ENCODE results near the gene SESTD1. TPM values are rescaled to one million over a fixed set of nuclear protein-coding genes. Genes with fewer than 3 reads are reported as not detected.

The SESTD1 gene
- total and polyA plus RNA-seq, 2 of the 8 experiments (the other 6 are each of a cell fraction or from before 2014, with no cell fraction given): 5.2 to 49.6 TPM

GRCh38 chr2:179261151-179261825 lies 3.3 kb downstream of the SESTD1 start:
- 78% methylated on average over 2 of the region's 2 CpGs; no CpG with 5 or more reads in 1 of the 2 experiments for WGBS, 2 experiments (ENCODE audit: extremely low coverage in 1 of 2, insufficient coverage in 1 of 2, insufficient read length in 1 of 2, insufficient replicate concordance in 2 of 2, low coverage in 1 of 2, low lambda C conversion rate in 2 of 2, missing lambda C conversion rate in 1 of 2)
- Histone ChIP-seq H2BK120ac (replicated peaks; ENCODE audit: low read depth, low read length) (no peak overlapping the region), H3K27me3 (replicated peaks in 1 of 4; ENCODE audit: control insufficient read depth in 3 of 4, extremely low read depth in 1 of 4, insufficient read depth in 3 of 4, low read length in 3 of 4) (peaks cover 0 to 3% (median 0%) of the 10 kb centered on the region in 4 experiments; a peak in 1 of 7 replicates), H4K5ac (ENCODE audit: insufficient read length, low read depth, low read length) (no peak overlapping the region), H2BK15ac (ENCODE audit: low read length) (no peak overlapping the region), H3K4me2 (ENCODE audit: insufficient read depth in 1 of 2, low read depth in 2 of 2, low read length in 2 of 2) (no peak overlapping the region), H4K8ac (ENCODE audit: extremely low read depth, insufficient read depth, low read length) (no peak overlapping the region), H3K79me2 (ENCODE audit: control insufficient read depth in 1 of 2, insufficient read depth in 2 of 2, low read length in 2 of 2) (peaks cover 0 to 49% of the 10 kb centered on the region in 2 experiments; a peak in 3 of 4 replicates), H2AK5ac (ENCODE audit: low read depth, low read length) (no peak overlapping the region), H3K79me1 (ENCODE audit: low read depth, low read length) (no peaks in the 10 kb centered on the region), H3K4me3 (ENCODE audit: extremely low read depth in 1 of 4, insufficient read depth in 2 of 4, low read depth in 3 of 4, low read length in 4 of 4) (no peak overlapping the region), H3K18ac (ENCODE audit: extremely low read depth, low read length) (no peak overlapping the region), H2BK20ac (ENCODE audit: low read length) (no peak overlapping the region), H3K23ac (ENCODE audit: insufficient read length) (no peak overlapping the region), H3K23me2 (ENCODE audit: low read depth, low read length) (peaks cover 6% of the 10 kb centered on the region; the same call in 1 of the 2 replicates), H4K20me1 (replicated peaks in 1 of 2; ENCODE audit: control insufficient read depth in 1 of 2, insufficient read depth in 2 of 2, low read length in 2 of 2) (peaks cover 0 to 1% of the 10 kb centered on the region in 2 experiments), H3K27ac (ENCODE audit: low read depth, low read length) (no peak overlapping the region), H3K9ac (replicated peaks in 1 of 4; ENCODE audit: extremely low read depth in 1 of 4, low read depth in 3 of 4, low read length in 3 of 4) (no peak overlapping the region), H2AFZ (ENCODE audit: low read length) (no peak overlapping the region), H3K14ac (ENCODE audit: insufficient read length) (no peak overlapping the region), H3K4ac (replicated peaks; ENCODE audit: insufficient read length, low read depth, low read length) (no peak overlapping the region), H2BK12ac (ENCODE audit: low read depth, low read length) (no peak overlapping the region), H4K91ac (replicated peaks; ENCODE audit: insufficient read length, low read length) (no peak overlapping the region), H3K4me1 (replicated peaks in 1 of 4; ENCODE audit: control insufficient read depth in 3 of 4, insufficient read depth in 4 of 4, low read length in 3 of 4) (no peaks in the 10 kb centered on the region; a peak in 3 of 7 replicates), H2BK5ac (ENCODE audit: low read depth, low read length) (no peak overlapping the region), H3K56ac (replicated peaks; ENCODE audit: insufficient read length, low read depth, low read length) (no peak overlapping the region), H3K9me3 (ENCODE audit: insufficient read depth in 2 of 2, low read depth in 1 of 2, low read length in 1 of 2) (no peaks in the 10 kb centered on the region), H3K36me3 (ENCODE audit: control insufficient read depth in 2 of 4, insufficient read depth in 4 of 4, low read length in 3 of 4) (no peaks in the 10 kb centered on the region)
- FAIRE-seq (no peak), DNase-seq (ENCODE audit: low read depth in 1 of 2, low spot score in 2 of 2) (no peak)
- ChIA-PET POLR2A (ENCODE audit: partially characterized antibody) (no interaction called here), CTCF (ENCODE audit: partially characterized antibody) (interaction anchor here (0.7 kb wide), 1 partner anchor 71 kb away, joined by 3 read pairs; no protein-coding TSS in a partner anchor)
- no peak for TF ChIP-seq RBBP5 (IDR thresholded peaks at IDR 0.05; ENCODE audit: borderline replicate concordance, low read depth, low read length)
- no peak for TF ChIP-seq YY1 (IDR thresholded peaks at IDR 0.05; ENCODE audit: low read depth, low read length)
- TF ChIP-seq RFX5 (IDR thresholded peaks at IDR 0.05; ENCODE audit: borderline replicate concordance, low read depth, low read length): no peak
- no peak for TF ChIP-seq TEAD4 (IDR thresholded peaks at IDR 0.05; ENCODE audit: low read depth, low read length)
- no peak for TF ChIP-seq SUZ12 (IDR thresholded peaks at IDR 0.05; ENCODE audit: low read length)
- no peak for TF ChIP-seq BRCA1 (IDR thresholded peaks at IDR 0.05; ENCODE audit: low read depth, low read length)
